ENCODE data around the gene APOE.
"Not testable (repeated sequence)": the region's sequence is repeated elsewhere in the genome, so short reads cannot be mapped to it uniquely, and the experiment has no call there.

DNA sequence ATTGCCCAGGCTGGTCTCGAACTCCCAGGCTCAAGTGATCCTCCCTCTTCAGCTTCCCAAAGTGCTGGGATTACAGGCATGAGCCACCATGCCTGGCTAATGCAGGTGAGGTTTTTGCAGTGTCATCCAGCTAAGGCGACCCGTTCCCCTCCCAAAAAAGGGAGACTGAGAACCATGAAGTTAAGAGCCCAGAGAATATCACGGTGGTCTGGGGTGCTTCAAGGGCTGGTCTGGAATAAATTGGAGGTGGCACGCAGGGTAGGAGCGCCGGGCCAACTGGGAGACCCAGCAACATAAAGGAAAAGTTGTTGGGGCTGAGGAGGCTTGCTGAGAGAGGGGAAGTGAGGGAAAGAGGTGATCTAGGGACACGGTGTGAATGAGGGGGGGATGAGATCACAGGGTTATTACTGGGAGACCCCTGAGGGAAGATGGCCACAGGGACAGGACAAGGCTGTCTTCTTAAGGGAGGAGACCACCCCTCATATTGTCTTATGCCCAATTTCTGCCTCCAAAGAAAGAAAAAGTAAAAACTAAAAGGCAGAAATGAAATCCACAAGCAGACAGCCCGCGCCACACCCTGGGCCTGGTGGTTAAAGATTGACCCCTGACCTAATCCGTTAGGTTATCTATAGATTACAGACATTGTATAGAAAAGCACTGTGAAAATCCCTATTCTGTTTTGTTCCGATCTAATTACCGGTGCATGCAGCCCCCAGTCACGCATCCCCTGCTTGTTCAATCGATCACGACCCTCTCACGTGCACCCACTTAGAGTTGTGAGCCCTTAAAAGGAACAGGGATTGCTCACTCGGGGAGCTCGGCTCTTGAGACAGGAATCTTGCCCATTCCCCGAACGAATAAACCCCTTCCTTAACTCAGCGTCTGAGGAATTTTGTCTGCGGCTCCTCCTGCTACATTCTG is 8.2 kb downstream of the APOE start:
- not testable (repeated sequence) for TF ChIP-seq POLR2A (IDR thresholded peaks at IDR 0.05)
- TF ChIP-seq, protein P1, sequence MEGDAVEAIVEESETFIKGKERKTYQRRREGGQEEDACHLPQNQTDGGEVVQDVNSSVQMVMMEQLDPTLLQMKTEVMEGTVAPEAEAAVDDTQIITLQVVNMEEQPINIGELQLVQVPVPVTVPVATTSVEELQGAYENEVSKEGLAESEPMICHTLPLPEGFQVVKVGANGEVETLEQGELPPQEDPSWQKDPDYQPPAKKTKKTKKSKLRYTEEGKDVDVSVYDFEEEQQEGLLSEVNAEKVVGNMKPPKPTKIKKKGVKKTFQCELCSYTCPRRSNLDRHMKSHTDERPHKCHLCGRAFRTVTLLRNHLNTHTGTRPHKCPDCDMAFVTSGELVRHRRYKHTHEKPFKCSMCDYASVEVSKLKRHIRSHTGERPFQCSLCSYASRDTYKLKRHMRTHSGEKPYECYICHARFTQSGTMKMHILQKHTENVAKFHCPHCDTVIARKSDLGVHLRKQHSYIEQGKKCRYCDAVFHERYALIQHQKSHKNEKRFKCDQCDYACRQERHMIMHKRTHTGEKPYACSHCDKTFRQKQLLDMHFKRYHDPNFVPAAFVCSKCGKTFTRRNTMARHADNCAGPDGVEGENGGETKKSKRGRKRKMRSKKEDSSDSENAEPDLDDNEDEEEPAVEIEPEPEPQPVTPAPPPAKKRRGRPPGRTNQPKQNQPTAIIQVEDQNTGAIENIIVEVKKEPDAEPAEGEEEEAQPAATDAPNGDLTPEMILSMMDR (IDR thresholded peaks at IDR 0.05), result not testable (repeated sequence)

Data from body of pancreas (tissue), 4 donors.